Testis (tissue), 3 donors: ENCODE measurements around the gene KCND3. TPM values are rescaled to one million over a fixed set of nuclear protein-coding genes. Genes with fewer than 3 reads are reported as not detected.

Experiments used
- DNase-seq: peaks from one replicate; pipeline ENCODE4 v3.0.0-alpha.2; 2019
- H3K27ac ChIP-seq, 2 donors: fragments of 200-600 bp; sonication (generic); one replicate each; pipeline ENCODE4 v1.5.1; 2019
- H3K27me3 ChIP-seq: fragments of 200-600 bp; sonication (generic); one replicate; pipeline ENCODE4 v1.5.1; 2019
- H3K36me3 ChIP-seq: fragments of 200-600 bp; sonication (generic); one replicate; pipeline ENCODE4 v1.5.1; 2017; ENCODE audit warnings: low read depth; ENCODE audit errors: missing control alignments
- H3K4me1 ChIP-seq: fragments of 200-600 bp; sonication (generic); one replicate; pipeline ENCODE4 v1.5.1; 2019
- H3K4me3 ChIP-seq, 2 donors: fragments of 200-600 bp; sonication (generic); one replicate each; pipeline ENCODE4 v1.5.1; 2017 to 2019
- H3K9me3 ChIP-seq: fragments of 200-600 bp; sonication (generic); one replicate; pipeline ENCODE4 v1.5.1; 2017
- CTCF ChIP-seq, 3 experiments: fragments of 450-650 bp in 2 of 3; fragments of 200-600 bp in 1 of 3; sonication (generic) in 1 of 3; IDR thresholded peaks; one replicate each; pipeline ENCODE4 v1.5.1; 2016 to 2019; ENCODE audit warnings: antibody characterized with exemption in 3 of 3, mild to moderate bottlenecking in 2 of 3, moderate library complexity in 1 of 3
- POLR2A ChIP-seq: fragments of 450-650 bp; IDR thresholded peaks from one replicate; pipeline ENCODE4 v1.6.1; 2017; ENCODE audit warnings: antibody characterized with exemption, mild to moderate bottlenecking, moderate library complexity
- WGBS, 2 donors: methylation state at CpG; one replicate each; pipeline ENCODE4 v1.1.5; 2018; 5-methylcytosine and 5-hydroxymethylcytosine counted together
- intact Hi-C: fragments of 100-400 bp; cut with DNase I; formaldehyde crosslinking; loops from one replicate; pipeline ENCODE4 v1.15.1; 2023; ENCODE audit warnings: low total_unique reads
- polyA plus RNA-seq: library from polyadenylated mRNA; stranded (reverse); fragments of 350-450 nt; fragmentation: Illumina TruSeq; extraction: RNeasy Lipid Tissue Mini Kit (QIAGEN cat#74804); gene quantifications from one replicate; pipeline ENCODE4 v1.2.3, GENCODE V29; 2014; ENCODE audit warnings: low read depth, low replicate concordance; ENCODE audit not compliant: insufficient read depth
- total RNA-seq, 2 donors: library from RNA; depleted of rRNA; stranded (reverse); fragments of >200 nt; gene quantifications; one replicate each; pipeline ENCODE4 v1.2.3, GENCODE V29; 2016

The KCND3 gene
- total and polyA plus RNA-seq, 3 donors from 2014 or later = 5.5 to 6.6 (median 6.0) TPM

GRCh38 chr1:111755331-111756123 lies 233.9 kb downstream of the KCND3 start, which contains the start of gene DDX20:
Gene DDX20 (plus strand): TSS chr1:111755901. CDS start chr1:111755925, 24 bp downstream.
- H3K27ac ChIP-seq = peak within 1 kb of the TSS; percentile 86 to 96
- 0 to 1% methylated on average over 51 to 67 of the region's 67 CpGs for WGBS, 2 donors
- H3K9me3 ChIP-seq = no peaks in the 10 kb centered on the region
- H3K27me3 ChIP-seq = no peaks in the 10 kb centered on the region
- peaks cover 17% of the 10 kb centered on the region for H3K4me1 ChIP-seq
- intact Hi-C loops = loop anchor here (10.0 kb wide), 1 partner anchor 271 kb away; no protein-coding TSS in a partner anchor
- H3K36me3 ChIP-seq = no peaks in the 10 kb centered on the region
- peak; percentile 95 for DNase-seq
- peak within 1 kb of the TSS; percentile 91 to 98 for H3K4me3 ChIP-seq
- TF ChIP-seq POLR2A (no peak), CTCF (IDR thresholded peaks at IDR 0.05) (peak; percentile 94 to 98 (median 97))

- Histone ChIP-seq H3K4me1 (peaks cover 17% of the 10 kb centered on the region), H3K36me3 (no peaks in the 10 kb centered on the region), H3K27me3 (no peaks in the 10 kb centered on the region), H3K9me3 (no peaks in the 10 kb centered on the region), H3K27ac (peak overlapping the region; percentile 86 to 96), H3K4me3 (peak overlapping the region; percentile 91 to 98)
- WGBS, 2 donors = 0 to 1% methylated on average over 12 of the region's 12 CpGs
- intact Hi-C loops = loop anchor here (10.0 kb wide), 1 partner anchor 270 kb away; no protein-coding TSS in a partner anchor
- TF ChIP-seq CTCF (IDR thresholded peaks at IDR 0.05) = no peak
- no peak for TF ChIP-seq POLR2A
- DNase-seq = peak; percentile 77
These were observed 234.5 kb downstream of the KCND3 start for GRCh38 chr1:111754984-111755330.

- intact Hi-C loops = loop anchor here (10.0 kb wide), 1 partner anchor 267 kb away; no protein-coding TSS in a partner anchor
- no peak overlapping the region for H3K4me3 ChIP-seq
- H3K27ac ChIP-seq = no peak overlapping the region
- H3K27me3 ChIP-seq = no peaks in the 10 kb centered on the region
- H3K9me3 ChIP-seq = no peaks in the 10 kb centered on the region
- no peak for DNase-seq
- H3K4me1 ChIP-seq = peaks cover 17% of the 10 kb centered on the region
- H3K36me3 ChIP-seq = no peaks in the 10 kb centered on the region
- no peak for TF ChIP-seq CTCF (IDR thresholded peaks at IDR 0.05)
- TF ChIP-seq POLR2A = no peak
- WGBS, 2 donors = 64 to 65% methylated on average over 2 of the region's 2 CpGs
These were observed 237.4 kb downstream of the KCND3 start for GRCh38 chr1:111751906-111752575.

GRCh38 chr1:111750856-111751255 lies 238.6 kb downstream of the KCND3 start:
- Histone ChIP-seq H3K36me3 (no peaks in the 10 kb centered on the region), H3K27me3 (no peaks in the 10 kb centered on the region), H3K4me1 (peaks cover 12% of the 10 kb centered on the region), H3K27ac (no peak overlapping the region), H3K9me3 (no peaks in the 10 kb centered on the region), H3K4me3 (no peak overlapping the region)
- DNase-seq = peak; percentile 73
- intact Hi-C loops = loop anchor here (10.0 kb wide), 1 partner anchor 266 kb away; no protein-coding TSS in a partner anchor
- 72 to 85% methylated on average over 2 of the region's 2 CpGs for WGBS, 2 donors
- TF ChIP-seq CTCF (IDR thresholded peaks at IDR 0.05) (no peak), POLR2A (no peak)
